Stimulated activated CD4-positive, alpha-beta T cell treated with anti-CD3 and anti-CD28 coated beads, Interleukin-12 subunit alpha, Interleukin-12 subunit beta, amount 100 ng/mL, for 48 hours (primary cell): ENCODE results near the gene ZNF366.
"Not testable (repeated sequence)": the region's sequence is repeated elsewhere in the genome, so short reads cannot be mapped to it uniquely, and the experiment has no call there.

Source experiments
- DNase-seq, 3 donors: peaks; one replicate each; pipeline ENCODE4 v3.0.0-alpha.2; 2020; ENCODE audit warnings: low read depth in 2 of 3, low spot score in 1 of 3

ZNF366 gene

DNA sequence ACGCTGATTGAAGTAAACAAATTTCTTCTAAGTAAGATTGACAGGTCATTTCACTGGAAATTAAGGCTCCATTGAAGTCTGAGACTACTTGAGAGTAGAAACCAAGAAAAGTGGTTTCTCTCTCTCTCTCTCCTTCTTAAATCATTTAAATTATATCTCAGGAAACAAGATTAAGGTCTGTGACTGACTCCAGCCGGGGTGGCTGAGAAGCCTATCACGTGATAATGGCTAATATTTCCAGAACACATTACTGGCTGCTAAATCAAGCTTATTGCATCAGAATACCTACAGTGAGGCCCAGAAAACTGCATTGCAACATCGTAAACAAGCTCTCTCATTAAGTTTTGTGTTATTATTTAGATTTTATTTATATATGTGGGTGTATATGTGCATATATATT, 98.6 kb downstream of the ZNF366 start:
- no peak for DNase-seq

DNA sequence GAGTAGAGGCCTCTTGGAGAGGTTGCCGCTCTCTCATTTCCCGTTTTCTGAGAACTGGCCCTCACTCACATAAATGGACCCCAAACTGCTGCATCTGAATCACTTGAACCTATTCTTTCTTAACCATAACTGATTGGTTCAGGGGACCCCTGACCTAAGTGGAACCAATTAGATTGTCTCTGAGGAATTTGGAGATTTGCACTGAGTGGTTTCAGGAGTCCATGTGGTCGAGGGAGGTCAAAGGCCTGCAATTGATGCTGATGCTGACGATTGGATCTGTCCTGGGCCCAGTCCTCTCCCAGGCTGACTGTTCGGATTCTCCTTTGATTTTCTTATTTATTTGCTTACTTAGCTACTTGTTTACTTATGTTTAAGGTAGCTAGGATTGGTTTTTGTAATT, 99.1 kb downstream of the ZNF366 start:
- no peak for DNase-seq

DNA sequence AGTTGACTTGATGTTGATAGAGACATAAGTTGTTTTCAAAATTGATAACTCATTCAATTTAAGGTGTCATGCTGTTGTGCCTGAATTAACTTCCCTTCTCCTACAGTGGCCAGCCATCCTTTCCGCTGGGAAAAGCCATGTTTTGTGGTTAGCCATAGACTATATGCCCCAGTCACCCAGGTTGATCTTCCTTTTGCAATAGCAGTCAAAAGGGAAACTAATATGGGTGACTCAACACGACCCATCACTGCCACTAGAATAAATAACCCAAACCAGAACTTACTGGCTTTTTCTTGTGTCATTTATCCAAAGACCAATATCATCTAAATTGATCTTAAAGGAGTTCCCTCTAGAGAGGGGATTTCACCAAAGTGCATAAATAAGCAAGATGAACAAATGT, 99.7 kb downstream of the ZNF366 start:
- DNase-seq, result no peak

DNA sequence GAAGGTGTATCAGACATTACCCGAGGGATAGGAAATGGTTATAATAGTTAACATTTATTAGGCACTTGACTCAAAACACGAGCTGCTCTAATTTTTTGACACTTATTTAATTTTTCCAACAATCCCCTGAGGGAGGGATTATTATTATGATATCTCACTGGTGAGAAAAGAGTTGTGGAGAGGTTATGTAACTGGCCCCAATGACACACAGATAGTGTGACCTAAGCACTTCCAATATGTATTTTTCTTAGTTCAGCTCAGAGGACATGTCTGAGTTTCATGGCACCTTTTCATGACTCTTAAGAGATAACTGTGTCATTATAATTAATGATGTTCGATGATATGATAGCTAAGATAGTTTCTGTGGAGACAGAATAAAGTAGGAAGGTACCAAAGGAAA, 100.1 kb downstream of the ZNF366 start:
- DNase-seq, result no peak

DNA sequence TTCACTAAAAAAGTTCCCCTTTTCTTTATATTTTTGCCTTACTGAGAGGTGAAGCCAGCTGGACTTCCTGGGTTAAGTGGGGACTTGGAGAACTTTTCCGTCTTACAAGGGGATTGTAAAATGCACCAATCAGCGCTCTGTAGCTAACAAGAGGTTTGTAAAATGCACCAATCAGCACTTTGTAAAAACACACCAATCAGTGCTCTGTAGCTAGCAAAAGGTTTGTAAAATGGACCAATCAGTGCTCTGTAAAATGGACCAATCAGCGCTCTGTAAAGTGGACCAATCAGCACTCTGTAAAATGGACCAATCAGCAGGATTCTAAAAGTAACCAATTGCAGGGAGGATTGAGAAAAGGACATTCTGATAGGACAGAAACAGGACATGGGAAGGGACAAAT, 102.4 kb downstream of the ZNF366 start:
- DNase-seq, result not testable (repeated sequence)

DNA sequence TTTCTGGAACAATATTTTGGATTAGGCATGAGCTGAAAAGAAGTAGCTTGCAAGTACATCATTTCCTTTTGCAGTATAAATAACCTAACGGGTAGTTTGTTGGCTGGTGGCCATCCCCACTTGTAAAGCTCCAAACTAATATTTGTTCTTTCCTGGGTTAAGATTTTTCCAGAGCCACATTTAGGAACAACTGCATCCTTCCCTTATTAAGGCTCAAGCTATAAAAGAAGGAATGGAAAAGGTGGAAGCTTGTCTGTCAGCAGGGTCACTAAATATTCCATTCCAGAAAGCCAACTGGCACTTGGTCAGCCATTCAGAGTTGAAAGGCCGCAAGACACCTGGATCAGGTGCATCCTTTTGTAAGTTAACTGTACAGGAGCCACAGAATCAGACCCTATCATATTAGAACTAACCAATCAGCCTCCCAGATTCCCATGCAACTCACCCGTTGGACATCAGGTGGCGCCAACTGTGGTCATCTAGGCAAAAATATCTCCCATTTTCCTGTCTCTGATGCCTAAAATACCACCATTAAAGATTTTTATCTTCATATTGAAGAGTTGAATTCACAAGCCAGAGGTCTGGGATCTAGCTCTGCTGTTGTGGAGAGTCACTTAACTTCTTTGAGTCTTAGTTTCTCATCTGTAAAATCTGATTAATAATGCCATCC, 104.1 kb downstream of the ZNF366 start:
- DNase-seq, result no peak

DNA sequence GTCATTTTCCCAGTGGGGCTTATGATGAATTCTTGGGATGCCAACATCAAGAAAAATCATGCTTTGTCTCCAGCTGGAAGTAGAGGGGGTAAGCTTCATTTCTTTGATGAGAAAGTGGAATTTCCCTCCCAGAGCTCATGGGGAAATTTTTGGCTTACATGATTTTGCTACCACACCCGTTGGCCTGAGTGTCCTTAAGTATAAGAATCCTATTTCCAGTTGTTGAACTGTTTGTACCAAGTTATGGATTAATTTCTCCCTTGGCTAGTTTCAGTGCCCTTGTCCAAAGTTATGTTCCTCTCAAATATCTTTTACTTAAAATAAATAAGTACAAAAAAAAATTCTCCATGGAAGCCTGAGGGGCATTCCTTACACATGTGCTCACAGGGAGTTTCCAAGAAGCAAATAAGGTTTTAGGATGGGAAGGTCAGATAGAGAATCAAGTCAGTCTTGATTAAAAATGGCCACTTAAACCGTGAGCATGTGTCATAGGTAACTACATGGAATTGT, 104.8 kb downstream of the ZNF366 start:
- DNase-seq, result no peak

DNA sequence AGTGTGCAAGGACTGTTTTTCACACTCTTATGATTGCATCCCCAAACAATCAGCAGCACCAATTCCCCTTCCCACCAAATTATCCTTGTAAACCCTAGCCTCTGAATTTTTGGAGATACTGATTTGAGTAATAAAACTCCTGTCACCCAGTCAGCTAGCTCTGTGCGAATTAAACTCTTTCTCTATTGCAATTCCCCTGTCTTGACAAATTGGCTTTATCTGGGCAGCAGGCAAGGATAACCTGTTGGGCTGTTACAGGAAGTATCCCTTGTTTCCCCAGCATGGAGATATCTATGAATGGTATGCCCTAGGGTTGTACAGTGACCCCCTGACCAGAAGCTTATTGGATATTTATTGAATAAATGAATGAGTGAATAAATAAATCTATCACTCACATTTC, 106.3 kb downstream of the ZNF366 start:
- no peak for DNase-seq

DNA sequence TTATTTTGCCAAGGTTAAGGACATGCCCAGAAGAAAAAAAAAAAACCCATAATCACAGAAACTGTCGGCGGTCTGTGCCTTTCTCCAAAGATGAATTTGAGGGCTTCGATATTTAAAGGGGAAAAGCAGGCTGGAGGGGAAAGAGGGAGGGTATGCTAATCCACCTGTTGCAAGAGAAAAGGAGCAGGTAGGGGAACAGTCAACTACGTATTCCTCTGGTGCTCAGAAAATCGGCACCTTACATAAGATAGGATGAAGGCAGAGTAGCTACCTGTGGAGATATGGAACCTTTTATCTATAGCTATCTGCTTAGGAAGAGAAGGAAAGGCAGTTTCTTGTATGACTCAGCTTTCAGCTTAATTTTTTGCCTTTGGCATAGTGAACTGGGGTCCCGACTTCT, 109.4 kb downstream of the ZNF366 start:
- DNase-seq, result no peak

DNA sequence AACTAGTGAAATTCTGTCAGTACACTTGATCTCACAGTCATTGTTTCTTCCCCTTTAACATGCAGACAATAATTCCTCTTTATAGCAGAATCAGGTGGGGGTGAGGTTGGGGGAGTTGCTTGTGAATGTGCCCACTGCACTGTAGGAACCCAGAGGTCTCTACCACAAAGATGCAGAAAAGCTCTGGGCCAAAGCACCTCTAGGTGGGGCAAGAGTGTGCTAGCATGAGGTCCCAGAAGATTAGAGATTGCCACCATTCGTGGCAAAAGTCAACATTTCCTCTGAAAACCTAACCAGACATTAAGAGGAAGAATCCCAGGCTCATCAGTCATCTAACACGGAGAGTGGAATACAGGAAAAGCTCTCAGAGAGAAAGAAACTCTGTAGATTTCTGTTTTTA, 112.5 kb downstream of the ZNF366 start:
- no peak for DNase-seq

DNA sequence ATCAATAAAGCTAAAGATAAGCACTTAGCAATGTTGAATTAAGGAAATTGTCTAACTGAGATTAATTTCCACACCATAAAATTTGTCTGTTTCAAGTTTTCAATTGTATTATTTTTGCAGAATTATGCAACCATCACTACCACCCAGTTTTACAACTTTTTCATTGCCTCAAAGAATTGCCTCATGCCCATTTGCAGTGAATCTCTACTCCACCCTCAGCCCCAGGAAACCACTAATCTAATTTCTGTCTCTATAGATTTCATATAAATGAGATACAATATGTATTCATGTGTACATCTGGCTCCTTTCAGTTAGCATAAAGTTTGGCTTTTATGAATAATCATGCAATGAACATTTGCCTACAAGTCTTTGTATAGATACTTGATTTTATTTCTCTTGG, 114.2 kb downstream of the ZNF366 start:
- DNase-seq, result no peak
